Fibroblast of upper back skin (primary cell): Measurements from ENCODE around the gene DMGDH.

Experiments
- DNase-seq: peaks from one replicate; pipeline ENCODE4 v3.0.0-alpha.2; 2013

Gene DMGDH

GRCh38 chr5:79069488-79070349, at the start of gene DMGDH, which contains the start of gene BHMT2:
TSS of gene DMGDH (minus strand) at chr5:79069674. CDS start at chr5:79069620, 54 bp downstream.
TSS of gene BHMT2 (plus strand) at chr5:79069767. CDS start at chr5:79069783, 16 bp downstream.
- DNase-seq, result peak; percentile 55

GRCh38 chr5:79112703-79113058, 43.2 kb upstream of the DMGDH start:
- no peak for DNase-seq

- no peak for DNase-seq
Measured at GRCh38 chr5:79111960-79112702, 42.7 kb upstream of the DMGDH start.

- DNase-seq, result no peak
Measured at GRCh38 chr5:79111387-79111959, 42.0 kb upstream of the DMGDH start, which contains the start of gene BHMT. TSS of gene BHMT (plus strand) at chr5:79111809. CDS start at chr5:79111886, 77 bp downstream.

GRCh38 chr5:79109527-79110492, 40.3 kb upstream of the DMGDH start:
- no peak for DNase-seq

GRCh38 chr5:79108792-79109191, 39.3 kb upstream of the DMGDH start:
- DNase-seq, result no peak

GRCh38 chr5:79108086-79108485, 38.6 kb upstream of the DMGDH start:
- DNase-seq, result no peak

GRCh38 chr5:79107020-79107796, 37.7 kb upstream of the DMGDH start:
- peak; percentile 13 for DNase-seq

GRCh38 chr5:79105868-79106267, 36.4 kb upstream of the DMGDH start:
- DNase-seq, result no peak

GRCh38 chr5:79093762-79094161, 24.3 kb upstream of the DMGDH start:
- no peak for DNase-seq

- no peak for DNase-seq
Measured at GRCh38 chr5:79091064-79091463, 21.6 kb upstream of the DMGDH start.

GRCh38 chr5:79088507-79088906, 19.0 kb upstream of the DMGDH start:
- DNase-seq, result no peak

- no peak for DNase-seq
Measured at GRCh38 chr5:79086116-79086515, 16.6 kb upstream of the DMGDH start.

- no peak for DNase-seq
Measured at GRCh38 chr5:79081779-79082178, 12.3 kb upstream of the DMGDH start.

- DNase-seq, result no peak
Measured at GRCh38 chr5:79080804-79081203, 11.3 kb upstream of the DMGDH start.

- peak; percentile 29 for DNase-seq
Measured at GRCh38 chr5:79077680-79078365, 8.3 kb upstream of the DMGDH start.

- DNase-seq, result peak; percentile 9
Measured at GRCh38 chr5:79076819-79077218, 7.3 kb upstream of the DMGDH start.

- DNase-seq, result peak; percentile 9
Measured at GRCh38 chr5:79075646-79076426, 6.4 kb upstream of the DMGDH start.

GRCh38 chr5:79074641-79075040, 5.2 kb upstream of the DMGDH start:
- DNase-seq, result peak; percentile 74

GRCh38 chr5:79070350-79070667, 835 bp upstream of the DMGDH start:
- DNase-seq, result peak; percentile 62
